Stimulated activated CD8-positive, alpha-beta memory T cell treated with anti-CD3 and anti-CD28 coated beads, Interleukin-12 subunit alpha, Interleukin-12 subunit beta, amount 100 ng/mL, for 4 hours (primary cell): ENCODE data around the gene TNNT3.
"Not testable (repeated sequence)": the region's sequence is repeated elsewhere in the genome, so short reads cannot be mapped to it uniquely, and the experiment has no call there.

Experiments used
- DNase-seq: peaks from one replicate; pipeline ENCODE4 v3.0.0-alpha.2; 2020; ENCODE audit warnings: low read depth

The TNNT3 gene

GRCh38 chr11:1881442-1882264, 37.9 kb upstream of the TNNT3 start:
- DNase-seq, result no peak

GRCh38 chr11:1882265-1883238, 37.0 kb upstream of the TNNT3 start:
- peak; percentile 61 for DNase-seq

- DNase-seq, result no peak
These were observed 35.9 kb upstream of the TNNT3 start for GRCh38 chr11:1883346-1884302.

- no peak for DNase-seq
These were observed 35.2 kb upstream of the TNNT3 start for GRCh38 chr11:1884303-1884700.

- not testable (repeated sequence) for DNase-seq
These were observed 33.0 kb upstream of the TNNT3 start for GRCh38 chr11:1886551-1886950.

GRCh38 chr11:1887451-1888346, 31.8 kb upstream of the TNNT3 start:
- no peak for DNase-seq

- no peak for DNase-seq
These were observed 31.2 kb upstream of the TNNT3 start for GRCh38 chr11:1888347-1888753.

- no peak for DNase-seq
These were observed 30.7 kb upstream of the TNNT3 start for GRCh38 chr11:1888811-1889210.

GRCh38 chr11:1889224-1889930, 30.1 kb upstream of the TNNT3 start:
- peak; percentile 64 for DNase-seq

- DNase-seq, result no peak
These were observed 29.3 kb upstream of the TNNT3 start for GRCh38 chr11:1889941-1890855.

- no peak for DNase-seq
These were observed 28.4 kb upstream of the TNNT3 start for GRCh38 chr11:1890856-1891830.

- DNase-seq, result no peak
These were observed 27.7 kb upstream of the TNNT3 start, which contains the start of gene PRR33 for GRCh38 chr11:1891831-1892115. Gene PRR33, minus strand, starts transcription at chr11:1891895. Its CDS starts 1,311 bp downstream, at chr11:1890584.

GRCh38 chr11:1892116-1892515, 27.4 kb upstream of the TNNT3 start:
- no peak for DNase-seq

GRCh38 chr11:1892558-1892957, 26.9 kb upstream of the TNNT3 start:
- no peak for DNase-seq

GRCh38 chr11:1893581-1894359, 25.7 kb upstream of the TNNT3 start:
- no peak for DNase-seq

GRCh38 chr11:1894759-1895158, 24.7 kb upstream of the TNNT3 start:
- DNase-seq, result no peak

- DNase-seq, result no peak
These were observed 23.0 kb upstream of the TNNT3 start for GRCh38 chr11:1896468-1896867.
